Activated CD4-positive, alpha-beta T cell treated with anti-CD3 and anti-CD28 coated beads, Interleukin-2, Interleukin-6, amounts not matched to agents 100 ng/mL and 50 ng/mL, durations not matched to agents 16 hours and 8 hours (primary cell): ENCODE measurements around the gene AMELX.

Experiments used
- DNase-seq: peaks from one replicate; pipeline ENCODE4 v3.0.0-alpha.2; 2020

Gene AMELX

GRCh38 chrX:11293113-11293512, at the start of gene AMELX:
TSS of gene AMELX (plus strand) at chrX:11293413. CDS start at chrX:11294789, 1,376 bp downstream.
- DNase-seq, result no peak

- no peak for DNase-seq
These were observed 48.6 kb upstream of the AMELX start for GRCh38 chrX:11244636-11245035.

- no peak for DNase-seq
These were observed 38.6 kb upstream of the AMELX start for GRCh38 chrX:11254417-11255109.

- DNase-seq, result no peak
These were observed 35.9 kb upstream of the AMELX start for GRCh38 chrX:11257290-11257689.

- DNase-seq, result no peak
These were observed 35.5 kb upstream of the AMELX start for GRCh38 chrX:11257711-11258110.

GRCh38 chrX:11259437-11259836, 33.8 kb upstream of the AMELX start:
- DNase-seq, result no peak

- no peak for DNase-seq
These were observed 32.0 kb upstream of the AMELX start for GRCh38 chrX:11261260-11261659.

GRCh38 chrX:11264925-11265324, 28.3 kb upstream of the AMELX start:
- DNase-seq, result no peak

- DNase-seq, result no peak
These were observed 27.9 kb upstream of the AMELX start for GRCh38 chrX:11265352-11265751.

- no peak for DNase-seq
These were observed 26.6 kb upstream of the AMELX start for GRCh38 chrX:11266573-11267003.

GRCh38 chrX:11267425-11267824, 25.8 kb upstream of the AMELX start:
- DNase-seq, result no peak

GRCh38 chrX:11269006-11269405, 24.2 kb upstream of the AMELX start:
- no peak for DNase-seq

- DNase-seq, result no peak
These were observed 23.2 kb upstream of the AMELX start for GRCh38 chrX:11269996-11270395.

GRCh38 chrX:11272290-11272689, 20.9 kb upstream of the AMELX start:
- no peak for DNase-seq

- DNase-seq, result no peak
These were observed 20.4 kb upstream of the AMELX start for GRCh38 chrX:11272863-11273262.

- no peak for DNase-seq
These were observed 19.7 kb upstream of the AMELX start for GRCh38 chrX:11273544-11273943.

GRCh38 chrX:11282043-11282442, 11.2 kb upstream of the AMELX start:
- no peak for DNase-seq

- DNase-seq, result no peak
These were observed 7.6 kb upstream of the AMELX start for GRCh38 chrX:11285651-11286050.

GRCh38 chrX:11287505-11287904, 5.7 kb upstream of the AMELX start:
- DNase-seq, result no peak

- DNase-seq, result no peak
These were observed 2.7 kb upstream of the AMELX start for GRCh38 chrX:11290416-11291102.

- DNase-seq, result no peak
These were observed 2.8 kb downstream of the AMELX start for GRCh38 chrX:11296051-11296450.

GRCh38 chrX:11298600-11298999, 5.4 kb downstream of the AMELX start:
- DNase-seq, result no peak

- no peak for DNase-seq
These were observed 11.6 kb downstream of the AMELX start for GRCh38 chrX:11304829-11305228.

GRCh38 chrX:11305641-11306040, 12.4 kb downstream of the AMELX start:
- no peak for DNase-seq

GRCh38 chrX:11309220-11309619, 16.0 kb downstream of the AMELX start:
- no peak for DNase-seq
